Peyer's patch (tissue), 4 donors: ENCODE measurements around the gene LOC101059915.
"Not testable (repeated sequence)": the region's sequence is repeated elsewhere in the genome, so short reads cannot be mapped to it uniquely, and the experiment has no call there.

Source experiments
- DNase-seq, 3 donors: peaks; one replicate each; pipeline ENCODE4 v3.0.0-alpha.2; 2017 to 2019
- H3K27ac ChIP-seq, 4 donors: fragments of 200-600 bp; sonication (generic); one replicate each; pipeline ENCODE4 v1.5.1; 2016 to 2019
- H3K27me3 ChIP-seq, 2 donors: fragments of 200-600 bp; sonication (generic); one replicate each; pipeline ENCODE4 v1.5.1; 2019
- H3K36me3 ChIP-seq, 3 donors: fragments of 200-600 bp; sonication (generic); one replicate each; pipeline ENCODE4 v1.5.1; 2016 to 2019
- H3K4me1 ChIP-seq, 4 donors: fragments of 200-600 bp; sonication (generic); one replicate each; pipeline ENCODE4 v1.5.1; 2016 to 2019
- H3K4me3 ChIP-seq, 4 donors: fragments of 200-600 bp; sonication (generic); 1 replicate in 3 of 4; 2 replicates in 1 of 4; pipeline ENCODE4 v1.5.1; 2016 to 2019; ENCODE audit warnings: mild to moderate bottlenecking in 1 of 4
- H3K9me3 ChIP-seq, 4 donors: fragments of 200-600 bp; sonication (generic); one replicate each; pipeline ENCODE4 v1.5.1; 2016 to 2019; ENCODE audit warnings: mild to moderate bottlenecking in 1 of 4
- CTCF ChIP-seq, 6 experiments: fragments of 450-650 bp in 4 of 6; fragments of 200-600 bp in 2 of 6; sonication (generic) in 1 of 6; IDR thresholded peaks; one replicate each; pipeline ENCODE4 v1.5.1; 2017 to 2019; ENCODE audit warnings: antibody characterized with exemption in 6 of 6, mild to moderate bottlenecking in 3 of 6, moderate library complexity in 1 of 6
- POLR2A ChIP-seq, 2 donors: fragments of 450-650 bp; IDR thresholded peaks; one replicate each; pipeline ENCODE4 v1.5.1; 2017; ENCODE audit warnings: antibody characterized with exemption in 2 of 2, mild to moderate bottlenecking in 2 of 2, moderate library complexity in 2 of 2

The LOC101059915 gene

GRCh38 chrX:71669947-71670346 is 2.6 kb downstream of the LOC101059915 start:
- H3K4me1 ChIP-seq, H3K36me3 ChIP-seq, H3K4me3 ChIP-seq, H3K27me3 ChIP-seq, H3K9me3 ChIP-seq, H3K27ac ChIP-seq, DNase-seq: not testable (repeated sequence)
- peak in 4 of 6 experiments; percentile 14 to 26 (median 18) for TF ChIP-seq CTCF (IDR thresholded peaks at IDR 0.05)

GRCh38 chrX:71671043-71671780 is 3.9 kb downstream of the LOC101059915 start:
- Histone ChIP-seq H3K4me1 (no peaks in the 10 kb centered on the region), H3K27me3 (no peaks in the 10 kb centered on the region), H3K36me3 (no peaks in the 10 kb centered on the region), H3K27ac (no peak overlapping the region), H3K9me3 (no peaks in the 10 kb centered on the region), H3K4me3 (no peak overlapping the region)
- TF ChIP-seq POLR2A (IDR thresholded peaks at IDR 0.05): no peak
- no peak for TF ChIP-seq CTCF (IDR thresholded peaks at IDR 0.05)
- DNase-seq: no peak

GRCh38 chrX:71671938-71672337 is 4.6 kb downstream of the LOC101059915 start:
- no peaks in the 10 kb centered on the region for H3K9me3 ChIP-seq

GRCh38 chrX:71675636-71676035 is 8.3 kb downstream of the LOC101059915 start:
- H3K36me3 ChIP-seq, H3K27ac ChIP-seq, H3K4me1 ChIP-seq, H3K4me3 ChIP-seq, H3K27me3 ChIP-seq, H3K9me3 ChIP-seq: not testable (repeated sequence)
- peak in 1 of 3 donors; percentile 33 for DNase-seq

More at GRCh38 chrX:71671938-71672337, 4.6 kb downstream of the LOC101059915 start:
- no peaks in the 10 kb centered on the region for H3K36me3 ChIP-seq
- H3K27ac ChIP-seq: no peak overlapping the region
- no peak overlapping the region for H3K4me3 ChIP-seq
- no peak for TF ChIP-seq CTCF (IDR thresholded peaks at IDR 0.05)
- TF ChIP-seq POLR2A (IDR thresholded peaks at IDR 0.05): no peak
- no peaks in the 10 kb centered on the region for H3K4me1 ChIP-seq
- H3K27me3 ChIP-seq: no peaks in the 10 kb centered on the region
- no peak for DNase-seq

- H3K9me3 ChIP-seq, H3K27ac ChIP-seq, H3K4me1 ChIP-seq, H3K36me3 ChIP-seq, H3K27me3 ChIP-seq, H3K4me3 ChIP-seq: not testable (repeated sequence)
- DNase-seq: peak in 2 of 3 donors; percentile 2 to 34
These were observed 8.9 kb downstream of the LOC101059915 start for GRCh38 chrX:71676068-71676795.

- not testable (repeated sequence) for H3K4me1 ChIP-seq, H3K36me3 ChIP-seq, H3K27ac ChIP-seq
These were observed 9.8 kb downstream of the LOC101059915 start for GRCh38 chrX:71677195-71677594.

GRCh38 chrX:71679575-71680207 is 12.3 kb downstream of the LOC101059915 start:
- Histone ChIP-seq H3K36me3 (no peaks in the 10 kb centered on the region), H3K27me3 (no peaks in the 10 kb centered on the region), H3K27ac (no peak overlapping the region), H3K4me1 (no peaks in the 10 kb centered on the region), H3K9me3 (no peaks in the 10 kb centered on the region), H3K4me3 (no peak overlapping the region)
- peak in 1 of 3 donors; percentile 28 for DNase-seq
- no peak for TF ChIP-seq POLR2A (IDR thresholded peaks at IDR 0.05)
- no peak for TF ChIP-seq CTCF (IDR thresholded peaks at IDR 0.05)

More at GRCh38 chrX:71677195-71677594, 9.8 kb downstream of the LOC101059915 start:
- not testable (repeated sequence) for H3K27me3 ChIP-seq, DNase-seq, H3K9me3 ChIP-seq, H3K4me3 ChIP-seq

GRCh38 chrX:71696641-71697465 is 29.5 kb downstream of the LOC101059915 start:
- not testable (repeated sequence) for H3K36me3 ChIP-seq, H3K4me3 ChIP-seq, DNase-seq, H3K27ac ChIP-seq, H3K27me3 ChIP-seq, H3K9me3 ChIP-seq, H3K4me1 ChIP-seq

- DNase-seq, H3K27me3 ChIP-seq, H3K9me3 ChIP-seq, H3K27ac ChIP-seq, H3K4me1 ChIP-seq, H3K4me3 ChIP-seq, H3K36me3 ChIP-seq: not testable (repeated sequence)
These were observed 30.3 kb downstream of the LOC101059915 start for GRCh38 chrX:71697466-71698298.
